Measurements from ENCODE around the gene RHOBTB1.

GRCh38 chr10:60992636-60993035 is 48.7 kb upstream of the RHOBTB1 start:
- TF ChIP-seq CTCF (conservative IDR thresholded peaks at IDR 0.05; ENCODE audit: low read length), result no peak
- TF ChIP-seq EZH2phosphoT487 (IDR thresholded peaks at IDR 0.05; ENCODE audit: borderline replicate concordance, low read depth, low read length), result no peak

All from OCI-LY7 (cell line).